ENCODE results near the gene KIAA0753. TPM values are rescaled to one million over a fixed set of nuclear protein-coding genes. Genes with fewer than 3 reads are reported as not detected.

KIAA0753 gene
- total RNA-seq, 2 experiments from 2014 or later, result 20.8 to 29.8 TPM

DNA sequence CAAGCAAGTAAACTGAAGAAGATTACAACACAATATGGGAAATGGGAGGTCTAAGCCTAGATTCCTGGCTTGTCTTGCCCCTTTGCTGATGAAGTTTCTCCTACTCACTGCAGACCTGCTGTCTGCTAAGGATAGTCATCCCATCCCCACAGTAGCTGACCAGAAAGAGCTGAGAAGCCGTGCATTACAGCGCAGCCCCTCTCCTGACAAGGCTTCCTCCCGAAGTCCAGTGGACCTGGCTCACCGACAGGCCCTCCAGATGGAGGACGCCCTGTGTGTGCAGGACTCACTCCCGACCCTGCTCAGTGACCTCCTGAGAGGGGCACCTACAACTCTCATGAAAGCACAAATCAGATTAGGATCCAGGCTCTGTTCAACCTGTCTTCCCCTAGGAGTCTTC, 35.4 kb downstream of the KIAA0753 start:
- no peak overlapping the region for H3K4me3 ChIP-seq (ENCODE audit: low read depth, low read length, poor library complexity, severe bottlenecking)

GRCh38 chr17:6603744-6604325, 36.7 kb downstream of the KIAA0753 start:
- ChIA-PET POLR2A (no interaction called here), CTCF (ENCODE audit: unreplicated experiment) (no interaction called here)
- no peak overlapping the region for H3K4me2 ChIP-seq (ENCODE audit: low read length)
- no peak for DNase-seq (ENCODE audit: low spot score)
- H3K9me3 ChIP-seq (ENCODE audit: low read length), result no peaks in the 10 kb centered on the region
- no peak overlapping the region for H3K4me3 ChIP-seq (ENCODE audit: low read depth, low read length, poor library complexity, severe bottlenecking)
- intact Hi-C loops (cut with micrococcal nuclease; ENCODE audit: unreplicated experiment), result no loop called here
- H3K36me3 ChIP-seq (ENCODE audit: insufficient read depth, low read length), result peaks cover 93% of the 10 kb centered on the region
- no TSS peak for BruUV-seq (replicated peaks)
- no peak overlapping the region for H2AFZ ChIP-seq (ENCODE audit: low read length)
- H3K27ac ChIP-seq (ENCODE audit: low read depth, low read length, poor library complexity, severe bottlenecking), result no peak overlapping the region
- TF ChIP-seq, protein P1, sequence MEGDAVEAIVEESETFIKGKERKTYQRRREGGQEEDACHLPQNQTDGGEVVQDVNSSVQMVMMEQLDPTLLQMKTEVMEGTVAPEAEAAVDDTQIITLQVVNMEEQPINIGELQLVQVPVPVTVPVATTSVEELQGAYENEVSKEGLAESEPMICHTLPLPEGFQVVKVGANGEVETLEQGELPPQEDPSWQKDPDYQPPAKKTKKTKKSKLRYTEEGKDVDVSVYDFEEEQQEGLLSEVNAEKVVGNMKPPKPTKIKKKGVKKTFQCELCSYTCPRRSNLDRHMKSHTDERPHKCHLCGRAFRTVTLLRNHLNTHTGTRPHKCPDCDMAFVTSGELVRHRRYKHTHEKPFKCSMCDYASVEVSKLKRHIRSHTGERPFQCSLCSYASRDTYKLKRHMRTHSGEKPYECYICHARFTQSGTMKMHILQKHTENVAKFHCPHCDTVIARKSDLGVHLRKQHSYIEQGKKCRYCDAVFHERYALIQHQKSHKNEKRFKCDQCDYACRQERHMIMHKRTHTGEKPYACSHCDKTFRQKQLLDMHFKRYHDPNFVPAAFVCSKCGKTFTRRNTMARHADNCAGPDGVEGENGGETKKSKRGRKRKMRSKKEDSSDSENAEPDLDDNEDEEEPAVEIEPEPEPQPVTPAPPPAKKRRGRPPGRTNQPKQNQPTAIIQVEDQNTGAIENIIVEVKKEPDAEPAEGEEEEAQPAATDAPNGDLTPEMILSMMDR (conservative IDR thresholded peaks at IDR 0.05; ENCODE audit: low read length), result no peak
- TF ChIP-seq EZH2phosphoT487 (IDR thresholded peaks at IDR 0.05; ENCODE audit: borderline replicate concordance, low read depth, low read length), result no peak
- H3K9me2 ChIP-seq (ENCODE audit: insufficient read depth, low read length), result no peaks in the 10 kb centered on the region
- H3K4me1 ChIP-seq (ENCODE audit: insufficient read depth, low read length, poor library complexity, severe bottlenecking), result peaks cover 12% of the 10 kb centered on the region
- no peaks in the 10 kb centered on the region for H3K79me2 ChIP-seq (ENCODE audit: insufficient read depth, low read depth, low read length)
- H4K20me1 ChIP-seq (ENCODE audit: insufficient read depth, low read length), result no peaks in the 10 kb centered on the region

More for the DNA sequence above, 35.4 kb downstream of the KIAA0753 start:
- Histone ChIP-seq H3K27ac (ENCODE audit: low read depth, low read length, poor library complexity, severe bottlenecking) (no peak overlapping the region), H3K9me3 (ENCODE audit: low read length) (no peaks in the 10 kb centered on the region), H3K9me2 (ENCODE audit: insufficient read depth, low read length) (no peaks in the 10 kb centered on the region), H2AFZ (ENCODE audit: low read length) (no peak overlapping the region), H3K79me2 (ENCODE audit: insufficient read depth, low read depth, low read length) (no peaks in the 10 kb centered on the region), H4K20me1 (ENCODE audit: insufficient read depth, low read length) (no peaks in the 10 kb centered on the region), H3K4me1 (ENCODE audit: insufficient read depth, low read length, poor library complexity, severe bottlenecking) (peaks cover under 1% of the 10 kb centered on the region), H3K4me2 (ENCODE audit: low read length) (no peak overlapping the region), H3K36me3 (ENCODE audit: insufficient read depth, low read length) (peaks cover 93% of the 10 kb centered on the region)
- intact Hi-C loops (cut with micrococcal nuclease; ENCODE audit: unreplicated experiment), result no loop called here
- BruUV-seq (replicated peaks), result no TSS peak
- ChIA-PET CTCF (ENCODE audit: unreplicated experiment) (no interaction called here), POLR2A (no interaction called here)
- TF ChIP-seq, protein P1 (conservative IDR thresholded peaks at IDR 0.05; ENCODE audit: low read length), result no peak
- no peak for TF ChIP-seq EZH2phosphoT487 (IDR thresholded peaks at IDR 0.05; ENCODE audit: borderline replicate concordance, low read depth, low read length)
- no peak for DNase-seq (ENCODE audit: low spot score)

DNA sequence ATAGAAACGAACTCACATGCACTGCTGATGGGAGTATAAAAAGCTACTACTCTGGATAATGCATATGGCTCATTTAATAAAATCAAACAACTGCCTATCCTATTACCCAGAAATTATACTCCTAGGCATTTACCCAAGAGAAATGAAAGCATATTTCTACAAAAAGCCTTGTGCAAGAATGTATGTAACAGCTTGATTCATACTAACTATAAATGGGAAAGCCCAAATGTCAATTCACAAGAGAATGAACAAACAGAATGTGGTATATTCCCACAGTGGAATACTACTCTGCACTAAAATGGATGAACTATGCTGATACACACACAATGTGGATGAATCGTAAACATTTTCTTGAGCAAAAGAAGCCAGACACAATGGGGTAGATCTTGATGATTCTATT, 38.4 kb downstream of the KIAA0753 start:
- intact Hi-C loops (cut with micrococcal nuclease; ENCODE audit: unreplicated experiment), result no loop called here
- Histone ChIP-seq H2AFZ (ENCODE audit: low read length) (no peak overlapping the region), H3K79me2 (ENCODE audit: insufficient read depth, low read depth, low read length) (no peaks in the 10 kb centered on the region), H3K9me2 (ENCODE audit: insufficient read depth, low read length) (no peaks in the 10 kb centered on the region), H3K4me3 (ENCODE audit: low read depth, low read length, poor library complexity, severe bottlenecking) (no peak overlapping the region), H3K4me2 (ENCODE audit: low read length) (no peak overlapping the region), H4K20me1 (ENCODE audit: insufficient read depth, low read length) (no peaks in the 10 kb centered on the region), H3K36me3 (ENCODE audit: insufficient read depth, low read length) (peaks cover 93% of the 10 kb centered on the region), H3K27ac (ENCODE audit: low read depth, low read length, poor library complexity, severe bottlenecking) (no peak overlapping the region), H3K4me1 (ENCODE audit: insufficient read depth, low read length, poor library complexity, severe bottlenecking) (peaks cover 12% of the 10 kb centered on the region), H3K9me3 (ENCODE audit: low read length) (no peaks in the 10 kb centered on the region)
- BruUV-seq (replicated peaks), result TSS peak; percentile 10
- DNase-seq (ENCODE audit: low spot score), result no peak
- CTCF ChIA-PET (ENCODE audit: unreplicated experiment), result no interaction called here
- TF ChIP-seq, protein P1 (conservative IDR thresholded peaks at IDR 0.05; ENCODE audit: low read length), result no peak
- no peak for TF ChIP-seq EZH2phosphoT487 (IDR thresholded peaks at IDR 0.05; ENCODE audit: borderline replicate concordance, low read depth, low read length)
- POLR2A ChIA-PET, result no interaction called here

All from OCI-LY7 (cell line).